GM18873 (cell line): ENCODE results near the gene EDARADD.
"Not testable (repeated sequence)": the region's sequence is repeated elsewhere in the genome, so short reads cannot be mapped to it uniquely, and the experiment has no call there.

Experiments
- ATAC-seq: cut with Tn5 transposase; IDR thresholded peaks from one replicate; pipeline ENCODE4 v1.9.1; 2021; ENCODE audit warnings: mild to moderate bottlenecking, moderate library complexity, moderate number of reproducible peaks; ENCODE audit not compliant: unreplicated experiment, low FRiP score

EDARADD gene

DNA sequence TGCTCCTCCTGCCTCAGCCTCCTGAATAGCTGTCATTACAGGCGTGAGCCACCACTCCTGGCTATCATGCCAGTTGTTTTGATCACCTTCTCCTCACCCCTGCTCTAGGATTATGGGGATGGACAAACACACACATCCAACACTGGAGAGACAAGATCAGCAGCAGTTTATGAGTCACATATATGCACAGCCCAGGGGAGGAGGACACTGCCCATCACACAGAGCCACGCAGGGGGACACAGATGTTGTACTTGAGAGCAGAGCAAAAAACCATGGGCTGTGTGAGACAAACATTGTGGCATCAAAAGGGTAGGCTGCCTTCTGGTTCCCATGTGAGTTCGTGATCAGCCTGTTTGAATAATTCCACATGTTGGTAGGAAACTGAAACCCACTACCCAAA, 32.1 kb downstream of the EDARADD start:
- no peak for ATAC-seq

DNA sequence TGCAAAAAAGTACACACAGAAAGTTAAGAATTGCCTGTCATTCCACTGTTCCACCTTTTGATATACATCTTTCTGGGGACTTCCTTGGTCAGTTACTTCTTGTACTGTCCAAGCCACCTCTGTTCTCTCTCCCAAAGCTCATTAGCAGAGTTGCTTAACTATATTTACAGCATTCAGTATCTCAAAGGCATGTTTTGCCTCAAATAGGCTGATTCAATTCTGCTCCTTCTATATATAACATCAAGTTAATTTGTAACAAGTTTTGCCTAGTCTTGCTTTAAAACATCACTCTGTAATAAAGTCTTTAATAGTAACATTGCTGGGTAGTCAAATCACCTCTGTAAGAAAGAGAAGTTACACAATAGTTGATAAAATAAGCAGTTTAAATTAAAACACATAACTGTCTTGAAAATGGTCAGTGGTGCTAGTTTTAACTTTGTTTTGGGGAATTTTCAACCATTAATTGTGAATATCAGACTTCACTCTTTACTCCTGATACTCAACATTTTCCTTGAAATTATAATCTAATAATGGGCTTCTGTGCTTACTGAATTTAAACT, 35.7 kb downstream of the EDARADD start:
- ATAC-seq = no peak

DNA sequence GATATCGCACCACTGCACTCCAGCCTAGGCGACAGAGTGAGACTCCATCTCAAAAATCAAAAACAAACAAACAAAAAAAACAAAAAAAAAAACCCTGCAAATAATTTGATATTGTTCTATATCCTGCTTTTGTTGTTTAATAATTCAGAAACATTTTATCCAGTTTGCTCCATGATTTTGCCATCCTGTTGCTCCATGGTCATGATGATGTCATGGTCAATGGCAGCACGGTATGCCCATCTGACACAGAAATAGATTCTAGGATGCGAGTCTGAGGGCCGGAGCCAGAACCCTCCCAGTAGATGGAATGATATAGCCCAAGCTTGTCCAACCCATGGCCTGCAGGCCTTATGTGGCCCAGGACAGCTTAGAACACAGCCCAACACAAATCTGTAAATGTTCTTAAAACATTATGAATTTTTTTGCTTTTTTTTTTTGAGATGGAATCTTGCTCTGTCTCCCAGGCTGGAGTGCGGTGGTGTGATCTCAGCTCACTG, 39.8 kb downstream of the EDARADD start:
- no peak for ATAC-seq

DNA sequence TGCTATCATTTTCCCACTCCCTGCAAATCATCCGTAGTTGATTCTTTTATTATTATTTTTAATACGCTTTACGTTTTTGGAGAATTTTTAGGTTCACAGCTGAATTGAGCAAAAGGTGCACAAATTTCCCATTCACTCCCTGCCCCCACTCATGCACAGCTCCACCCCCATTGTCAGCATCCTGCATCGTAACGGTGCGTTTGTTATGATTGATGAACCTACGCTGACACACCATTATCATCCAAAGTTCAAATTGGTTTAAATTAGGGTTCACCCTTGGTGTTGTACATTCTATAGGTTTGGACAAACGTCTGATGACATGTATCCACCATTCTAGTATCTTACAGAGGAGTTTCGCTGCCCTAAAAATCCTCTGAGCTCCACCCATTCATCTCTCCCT, 44.5 kb downstream of the EDARADD start:
- no peak for ATAC-seq

DNA sequence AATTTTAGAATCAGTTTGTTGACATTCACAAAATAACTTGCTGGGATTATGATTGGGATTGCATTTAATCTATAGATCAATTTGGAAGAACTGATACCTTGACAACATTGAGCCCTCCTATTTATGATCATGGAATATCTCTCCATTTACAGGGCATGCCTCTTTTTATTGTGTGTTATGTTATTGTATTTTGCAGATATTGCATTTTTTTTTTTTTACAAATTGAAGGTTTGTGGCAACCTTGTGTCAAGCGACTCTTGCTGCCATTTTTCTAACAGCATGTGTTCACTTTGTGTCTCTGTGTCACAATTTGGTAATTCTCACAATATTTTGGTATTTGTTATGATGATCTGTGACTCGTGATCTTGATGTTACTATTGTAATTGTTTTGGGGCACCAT, 46.3 kb downstream of the EDARADD start:
- ATAC-seq = no peak

DNA sequence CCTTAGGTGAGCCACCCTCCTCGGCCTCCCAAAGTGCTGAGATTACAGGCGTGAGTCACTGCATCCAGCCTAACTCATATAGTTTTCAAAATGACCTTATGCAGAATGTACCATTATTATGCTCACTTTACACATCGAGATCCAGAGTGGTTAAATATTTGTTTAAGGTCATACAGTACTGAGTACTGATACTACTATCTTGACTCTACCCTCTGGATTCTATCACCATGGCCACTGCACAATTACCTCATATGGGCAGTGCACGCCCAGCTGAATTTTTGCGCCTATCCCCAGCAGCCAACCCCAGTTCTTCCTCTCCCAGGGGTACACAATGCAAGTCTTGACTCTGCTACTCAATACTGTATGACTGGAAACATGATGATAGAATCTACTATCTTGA, 56.7 kb downstream of the EDARADD start:
- ATAC-seq = no peak

DNA sequence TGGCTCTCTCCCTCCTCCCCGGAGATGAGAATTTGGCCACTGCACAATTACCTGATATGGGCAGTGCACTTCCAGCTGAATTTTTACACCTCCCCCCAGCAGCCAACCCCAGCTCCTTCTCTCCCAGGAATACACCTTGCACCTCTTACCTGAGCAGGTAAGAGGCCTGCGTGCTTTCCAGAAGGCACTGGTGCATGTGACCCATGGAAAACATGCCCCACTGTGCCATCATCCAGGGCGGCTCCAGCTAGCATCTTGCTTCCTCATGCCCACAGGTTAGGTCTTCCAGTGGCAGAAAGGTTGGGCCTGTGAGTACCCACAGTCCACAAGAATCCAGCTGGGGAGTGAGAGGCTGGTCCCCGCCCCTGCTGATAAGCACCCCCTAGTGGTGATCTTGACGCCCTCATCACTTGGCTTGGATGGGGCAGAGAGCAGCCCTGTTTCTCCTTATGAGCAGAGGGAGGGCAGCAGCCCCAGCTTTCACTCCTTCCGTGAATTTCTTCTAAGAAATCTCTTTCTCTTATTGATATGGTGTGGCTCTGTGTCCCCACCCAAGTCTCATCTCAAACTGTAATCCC, 57.8 kb downstream of the EDARADD start:
- no peak for ATAC-seq

DNA sequence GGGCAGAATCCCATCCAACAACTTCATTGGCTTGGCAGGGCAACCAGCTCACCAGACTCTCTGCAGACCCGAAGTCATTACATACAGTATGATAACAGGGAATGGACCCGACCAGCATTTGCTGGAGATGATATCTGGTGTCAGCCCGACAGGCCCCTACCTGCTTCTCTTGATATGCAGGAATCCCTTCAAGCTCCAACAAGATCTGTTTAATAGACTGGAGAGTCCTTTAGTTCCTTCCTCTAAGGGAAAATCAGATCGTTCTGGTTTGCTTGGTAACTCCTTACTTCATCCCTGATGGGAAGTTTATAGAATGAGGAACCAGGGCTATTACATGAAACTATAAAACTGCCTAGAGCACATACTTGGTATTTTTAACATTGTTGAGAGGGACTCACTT, 61.2 kb downstream of the EDARADD start:
- ATAC-seq = no peak

DNA sequence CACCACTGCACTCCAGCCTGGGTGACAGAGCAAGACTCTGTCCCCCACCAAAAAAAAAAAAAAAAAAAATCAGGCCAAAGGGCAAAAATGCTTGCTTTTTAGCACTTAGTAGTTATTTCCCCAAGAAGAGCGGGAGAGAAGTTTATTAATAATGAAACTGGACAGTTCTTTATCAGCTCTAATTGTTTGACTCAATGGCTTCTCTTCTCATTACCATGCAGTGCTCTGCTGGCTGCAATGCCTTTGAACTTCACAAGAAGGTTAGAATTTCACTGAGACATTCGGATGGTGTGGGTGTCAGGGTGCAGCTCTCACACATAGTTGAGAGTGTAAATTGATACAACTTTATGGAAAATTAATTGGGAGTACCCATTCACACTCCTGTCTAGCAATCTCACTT, 63.7 kb downstream of the EDARADD start:
- ATAC-seq = no peak

DNA sequence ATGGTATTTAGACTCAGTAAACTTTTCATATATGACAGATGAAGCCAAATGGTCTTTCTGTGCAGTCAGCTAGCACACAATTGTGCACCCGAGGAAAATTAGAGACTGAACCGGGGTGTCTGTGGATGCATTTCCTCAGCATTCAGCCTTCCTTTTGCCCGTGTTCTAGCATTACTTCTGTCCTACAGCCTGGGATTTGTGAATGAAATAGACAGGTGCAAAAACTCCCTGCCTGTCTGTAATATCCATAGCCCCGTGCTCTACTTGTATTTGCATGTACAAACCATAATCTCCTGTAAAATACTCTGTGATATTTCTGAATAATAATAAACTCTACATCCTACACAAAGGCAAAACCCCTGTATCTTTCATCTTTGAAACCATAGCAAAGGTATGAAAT, 64.9 kb downstream of the EDARADD start:
- ATAC-seq = no peak

DNA sequence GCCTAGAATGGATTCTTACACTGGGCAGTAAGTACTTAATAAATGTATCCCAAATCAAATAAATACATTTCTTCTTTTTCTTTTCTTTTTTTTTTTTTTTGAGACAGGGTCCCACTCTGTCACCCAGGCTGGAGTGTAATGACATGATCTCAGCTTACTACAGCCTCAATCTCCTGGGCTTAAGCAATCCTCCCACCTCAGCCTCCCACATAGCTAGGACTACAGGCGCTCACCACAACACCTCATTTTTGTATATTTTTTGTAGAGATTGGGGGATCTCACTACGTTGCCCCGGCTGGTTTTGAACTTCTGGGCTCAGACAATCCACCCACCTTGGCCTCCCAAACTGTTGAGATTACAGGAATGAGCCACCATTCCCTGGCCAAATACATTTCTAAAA, 66.0 kb downstream of the EDARADD start:
- ATAC-seq = no peak

DNA sequence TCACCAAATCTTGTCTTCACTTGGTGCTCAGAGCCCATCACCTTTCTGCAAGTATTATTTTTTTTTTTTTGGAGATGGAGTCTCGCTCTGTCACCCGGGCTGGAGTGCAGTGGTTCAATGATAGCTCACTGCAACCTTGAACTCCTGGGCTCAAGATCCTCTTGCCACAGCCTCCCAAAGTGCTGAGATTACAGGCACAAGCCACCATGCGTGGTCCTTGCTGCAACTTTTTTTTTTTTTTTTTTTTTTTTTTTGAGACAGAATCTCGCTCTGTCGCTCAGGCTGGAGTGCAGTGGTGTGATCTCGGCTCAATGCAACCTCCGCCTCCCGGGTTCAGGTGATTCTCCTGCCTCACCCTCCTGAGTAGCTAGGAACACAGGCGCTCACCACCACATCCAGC, 70.1 kb downstream of the EDARADD start:
- ATAC-seq = not testable (repeated sequence)

DNA sequence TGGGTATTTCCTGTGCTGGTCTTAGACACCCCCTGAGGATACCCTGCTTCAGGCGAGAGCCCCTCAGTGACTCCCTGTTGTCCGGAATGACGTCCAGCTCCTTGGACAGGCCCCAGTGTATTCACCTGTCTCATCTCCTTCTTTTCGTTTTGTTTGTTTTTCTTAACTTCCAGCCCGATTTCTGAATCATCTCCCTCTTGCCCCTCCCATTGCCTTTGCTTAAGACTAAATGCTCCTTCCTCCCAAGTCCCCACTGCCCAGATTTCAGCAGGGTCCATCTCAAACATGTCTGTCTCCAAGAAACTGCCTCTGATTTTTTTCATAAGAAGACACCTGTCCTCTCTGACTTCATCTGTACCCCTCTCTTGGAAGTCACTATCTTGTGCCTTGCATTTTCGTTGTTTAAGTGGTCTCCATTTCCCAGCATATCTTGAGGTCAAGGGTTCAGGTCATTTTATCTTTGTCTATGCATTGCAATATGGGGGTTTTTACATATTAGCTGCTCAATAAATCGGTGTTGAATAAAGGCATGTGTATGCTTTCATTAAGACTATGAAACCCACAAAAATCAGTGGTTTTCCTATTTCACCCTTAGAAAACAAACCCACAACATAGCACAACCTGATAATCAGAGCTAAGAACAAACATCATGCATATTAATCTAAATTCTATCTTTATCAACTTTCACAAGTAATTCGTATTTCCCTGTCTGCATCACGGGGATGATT, 71.3 kb downstream of the EDARADD start:
- ATAC-seq = peak; percentile 12

DNA sequence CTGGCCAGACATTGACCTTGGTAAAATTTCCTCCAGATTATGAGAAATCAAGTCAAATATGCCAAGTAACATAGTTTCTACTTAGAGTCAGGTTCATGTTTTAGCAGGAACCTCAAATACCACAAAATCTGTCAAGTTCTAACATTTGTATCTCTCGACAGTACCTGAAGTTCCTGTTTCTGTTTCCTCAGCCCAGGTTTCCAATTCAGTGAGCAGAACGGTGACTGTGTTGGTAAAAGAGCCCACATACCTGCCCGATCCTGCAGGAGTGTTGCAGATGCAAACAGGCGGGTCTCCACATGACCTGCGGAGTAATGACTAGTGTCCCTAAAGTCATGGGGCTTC, 71.8 kb downstream of the EDARADD start:
- ATAC-seq = peak; percentile 71

DNA sequence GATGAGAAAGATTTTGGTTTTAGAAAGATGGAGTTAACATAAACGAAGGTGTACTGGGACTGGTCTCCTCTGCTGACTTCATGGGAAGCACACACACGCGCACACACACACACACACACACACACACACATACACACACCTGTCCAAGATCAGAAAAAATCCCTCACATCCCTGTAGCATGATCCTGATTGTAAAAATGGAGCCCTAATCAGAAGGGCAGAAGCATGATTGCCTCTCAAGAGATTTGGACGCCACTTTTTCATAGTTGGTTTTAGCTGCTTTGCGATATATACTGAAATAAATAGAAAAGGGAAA, 73.2 kb downstream of the EDARADD start:
- no peak for ATAC-seq

DNA sequence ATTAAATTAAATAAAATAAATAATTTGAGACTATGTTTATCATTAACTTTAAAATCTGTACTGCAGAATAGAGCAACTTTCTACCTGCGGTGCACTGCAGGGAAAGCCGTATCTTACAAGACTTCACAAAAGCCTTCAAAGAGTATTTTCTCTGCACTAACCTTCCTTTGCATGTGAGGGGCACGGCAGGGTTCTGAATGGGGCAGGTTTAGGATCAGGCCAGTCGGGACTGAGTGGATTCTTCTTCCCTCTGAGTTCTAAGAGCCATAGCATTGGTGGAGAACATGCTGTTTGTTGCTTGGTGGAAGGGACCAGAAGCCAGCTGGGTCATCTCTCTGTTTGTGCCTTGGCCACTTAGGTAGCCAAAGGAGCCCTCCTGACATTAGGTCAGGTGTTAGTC, 74.5 kb downstream of the EDARADD start:
- ATAC-seq = no peak

DNA sequence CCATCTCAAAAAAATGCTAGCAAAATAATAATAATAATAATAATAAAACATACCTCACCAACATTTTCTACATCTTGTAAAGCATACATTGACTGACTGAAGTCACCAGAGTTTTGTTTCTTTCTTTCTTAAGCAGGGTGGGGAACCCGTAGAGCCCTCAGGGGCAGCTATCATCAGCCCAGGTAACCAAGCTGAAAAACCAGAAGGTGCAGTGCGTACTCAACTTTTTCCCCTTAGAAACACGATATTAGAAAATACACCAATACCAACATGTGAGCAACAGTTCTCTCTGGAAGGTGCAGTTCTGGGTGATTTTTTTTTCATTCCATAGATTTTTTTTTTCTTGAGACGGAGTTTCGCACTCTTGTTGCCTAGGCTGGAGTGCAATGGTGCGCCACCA, 75.4 kb downstream of the EDARADD start:
- no peak for ATAC-seq

DNA sequence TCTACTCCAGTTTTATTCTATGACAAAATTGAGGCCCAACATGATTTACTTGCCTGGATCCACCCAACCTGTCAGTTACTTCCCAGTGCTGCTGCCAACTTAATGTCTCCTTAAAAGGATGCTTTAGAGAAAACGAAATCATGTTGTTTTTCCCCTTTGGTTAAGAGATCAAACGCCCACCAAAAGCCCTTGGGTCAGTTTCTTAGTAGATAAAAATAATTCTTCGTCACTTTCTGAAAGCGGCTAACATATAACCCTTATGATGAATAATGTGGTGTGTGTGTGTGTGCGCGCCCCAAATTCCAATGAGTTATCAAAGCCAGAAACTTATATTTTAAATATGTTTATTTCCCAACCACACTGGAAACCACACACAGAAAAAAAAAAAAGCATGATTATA, 77.0 kb downstream of the EDARADD start:
- ATAC-seq = no peak

DNA sequence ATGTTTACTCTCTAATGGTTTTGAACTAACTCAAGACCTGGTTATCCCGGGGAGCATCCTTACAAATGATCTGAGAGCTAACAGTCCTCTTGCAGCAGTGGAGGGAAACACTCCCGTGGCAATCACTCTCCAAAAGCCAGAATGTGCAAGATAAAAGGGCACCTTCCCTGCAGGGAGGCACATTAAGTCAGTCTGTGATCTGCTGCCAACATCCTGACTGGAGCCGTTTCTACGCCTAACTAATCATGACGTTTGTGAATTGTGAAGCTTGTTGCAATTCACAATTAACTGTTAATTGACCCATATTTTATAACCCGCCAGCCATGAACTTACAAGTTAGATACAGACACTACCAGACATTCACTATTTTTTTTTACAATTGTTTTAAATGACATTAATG, 77.6 kb downstream of the EDARADD start:
- ATAC-seq = no peak

DNA sequence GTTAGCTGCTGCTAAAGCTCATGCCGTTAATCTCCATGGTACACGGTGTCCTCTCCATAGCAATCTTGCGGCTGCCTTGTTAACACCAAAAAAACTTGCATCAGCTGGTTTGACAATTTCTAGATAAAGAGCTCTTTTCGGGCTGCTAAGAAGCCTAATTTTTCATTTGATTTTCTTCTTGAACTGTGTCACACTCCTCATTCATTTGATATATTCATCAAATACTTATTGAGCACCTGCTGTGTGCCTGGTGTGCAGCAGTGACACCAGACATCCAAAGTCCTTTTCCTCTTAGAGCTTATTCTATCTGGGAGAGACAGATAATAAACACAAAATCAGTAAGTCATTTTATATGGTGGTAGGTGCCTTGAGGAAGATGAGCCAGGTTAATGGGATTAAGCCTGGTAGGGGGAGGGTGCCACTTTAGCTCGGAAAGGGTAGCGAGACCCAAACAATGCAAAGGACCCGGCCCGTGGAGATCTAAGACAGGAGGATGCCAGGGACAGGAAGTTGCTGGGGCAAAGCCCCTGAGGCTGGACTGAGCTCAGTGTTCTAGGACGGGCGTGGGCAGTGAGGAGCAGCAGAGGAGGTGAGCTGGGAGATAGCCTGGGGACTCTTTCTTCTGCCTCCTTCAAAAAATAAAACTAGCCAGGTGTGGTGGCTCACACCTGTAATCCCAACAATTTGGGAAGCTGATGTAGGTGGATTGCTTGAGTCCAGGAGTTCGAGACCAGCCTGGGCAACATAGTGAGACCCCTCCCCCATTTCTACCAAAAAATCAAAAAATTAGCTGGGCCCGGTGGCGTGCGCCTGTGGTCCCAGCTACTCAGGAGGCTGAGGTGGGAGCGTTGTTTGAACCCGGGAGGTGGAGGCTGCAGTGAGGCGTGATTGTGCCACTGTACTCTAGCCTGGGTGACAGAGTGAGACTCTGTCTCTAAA, 79.0 kb downstream of the EDARADD start:
- no peak for ATAC-seq

DNA sequence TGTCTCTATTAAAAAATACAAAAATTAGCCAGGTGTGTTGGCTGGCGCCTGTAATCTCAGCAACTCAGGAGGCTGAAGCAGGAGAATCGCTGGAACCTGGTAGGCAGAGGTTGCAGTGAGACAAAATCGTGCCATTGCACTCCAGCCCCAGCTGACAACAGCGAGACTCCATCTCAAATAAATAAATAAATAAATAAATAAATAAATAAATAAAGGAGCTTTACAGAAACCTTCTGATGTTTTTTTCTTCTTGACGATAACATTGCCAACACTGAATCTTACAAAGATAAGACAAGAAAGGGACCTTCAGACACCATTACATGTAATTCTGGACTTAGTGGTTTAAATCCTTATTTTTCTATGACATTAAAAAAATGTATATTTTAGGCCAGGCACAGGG, 81.9 kb downstream of the EDARADD start:
- ATAC-seq = no peak
